SK-N-MC (cell line): Measurements from ENCODE around the gene OTUD5.
"Not testable (repeated sequence)": the region's sequence is repeated elsewhere in the genome, so short reads cannot be mapped to it uniquely, and the experiment has no call there.

Experiments
- DNase-seq: peaks from one replicate; pipeline ENCODE4 v3.0.0-alpha.2; 2011; ENCODE audit warnings: low read depth, low spot score
- H3K27ac ChIP-seq: fragments of 200-600 bp; sonication (generic); 2 replicates; pipeline ENCODE4 v1.5.1; 2016; ENCODE audit warnings: mixed run types
- H3K36me3 ChIP-seq: fragments of 200-600 bp; sonication (generic); 2 replicates; pipeline ENCODE4 v1.6.1; 2017; ENCODE audit warnings: antibody characterized with exemption, low read length, mixed read lengths; ENCODE audit not compliant: insufficient read depth
- H3K4me3 ChIP-seq: fragments of 200-600 bp; sonication (generic); 2 replicates; pipeline ENCODE4 v1.5.1; 2016
- H3K9ac ChIP-seq: fragments of 200-600 bp; sonication (generic); 2 replicates; pipeline ENCODE4 v1.8.0; 2017; ENCODE audit warnings: mixed run types, mixed read lengths; ENCODE audit not compliant: insufficient read length
- H3K9me3 ChIP-seq: fragments of 200-600 bp; sonication (generic); 2 replicates; pipeline ENCODE4 v1.6.1; 2017; ENCODE audit warnings: low read depth, mild to moderate bottlenecking, antibody characterized with exemption, low read length, moderate library complexity, mixed read lengths
- EZH2 ChIP-seq: fragments of 200-600 bp; sonication (generic); IDR thresholded peaks from one replicate; pipeline ENCODE4 v1.6.1; 2017; ENCODE audit warnings: antibody characterized with exemption
- FOXP2 ChIP-seq: optimal IDR thresholded peaks from 2 replicates; pipeline ENCODE3; 2011; ENCODE audit warnings: mild to moderate bottlenecking, moderate library complexity; ENCODE audit not compliant: insufficient read depth; ENCODE audit errors: extremely low read length, control extremely low read depth
- POLR2AphosphoS5 ChIP-seq: IDR thresholded peaks from 2 replicates; pipeline ENCODE4 v1.6.1; 2012; ENCODE audit warnings: mild to moderate bottlenecking, low read depth, low read length, borderline replicate concordance

Gene OTUD5

GRCh38 chrX:48997455-48997854, 40.0 kb upstream of the OTUD5 start:
- DNase-seq = no peak
- TF ChIP-seq FOXP2 = no peak
- Histone ChIP-seq H3K27ac (no peak overlapping the region), H3K9ac (no peak overlapping the region), H3K4me3 (no peak overlapping the region), H3K36me3 (no peaks in the 10 kb centered on the region; the same call in 1 of the 2 replicates), H3K9me3 (no peaks in the 10 kb centered on the region)

GRCh38 chrX:48996969-48997368, 39.6 kb upstream of the OTUD5 start:
- no peak overlapping the region for H3K4me3 ChIP-seq
- no peak overlapping the region for H3K9ac ChIP-seq
- no peak overlapping the region for H3K27ac ChIP-seq
- TF ChIP-seq FOXP2 (no peak), EZH2 (no peak), POLR2AphosphoS5 (no peak)
- H3K9me3 ChIP-seq = no peaks in the 10 kb centered on the region
- no peaks in the 10 kb centered on the region; the same call in 1 of the 2 replicates for H3K36me3 ChIP-seq
- no peak for DNase-seq

GRCh38 chrX:48992341-48992740, 34.9 kb upstream of the OTUD5 start:
- Histone ChIP-seq H3K9ac (no peak overlapping the region), H3K9me3 (no peaks in the 10 kb centered on the region), H3K4me3 (no peak overlapping the region), H3K27ac (no peak overlapping the region), H3K36me3 (no peaks in the 10 kb centered on the region; the same call in 1 of the 2 replicates)
- DNase-seq = no peak
- no peak for TF ChIP-seq POLR2AphosphoS5
- no peak for TF ChIP-seq EZH2
- TF ChIP-seq FOXP2 = no peak

GRCh38 chrX:48989483-48989882, 32.1 kb upstream of the OTUD5 start:
- H3K27ac ChIP-seq = no peak overlapping the region
- H3K4me3 ChIP-seq = no peak overlapping the region
- no peaks in the 10 kb centered on the region; the same call in 1 of the 2 replicates for H3K36me3 ChIP-seq
- no peaks in the 10 kb centered on the region for H3K9me3 ChIP-seq
- H3K9ac ChIP-seq = no peak overlapping the region
- no peak for TF ChIP-seq EZH2
- TF ChIP-seq POLR2AphosphoS5 = no peak
- TF ChIP-seq FOXP2 = no peak
- no peak for DNase-seq

- TF ChIP-seq POLR2AphosphoS5 (no peak), FOXP2 (no peak), EZH2 (no peak)
- peaks cover 15% of the 10 kb centered on the region; the same call in 1 of the 2 replicates for H3K36me3 ChIP-seq
- no peak overlapping the region for H3K4me3 ChIP-seq
Observed at GRCh38 chrX:48983896-48984295, 26.5 kb upstream of the OTUD5 start.

GRCh38 chrX:48983081-48983480, 25.7 kb upstream of the OTUD5 start:
- H3K27ac ChIP-seq = no peak overlapping the region
- no peak for TF ChIP-seq EZH2
- TF ChIP-seq POLR2AphosphoS5 = no peak
- no peak for TF ChIP-seq FOXP2
- no peak overlapping the region for H3K9ac ChIP-seq
- no peak for DNase-seq
- H3K36me3 ChIP-seq = peaks cover 15% of the 10 kb centered on the region; the same call in 1 of the 2 replicates
- H3K9me3 ChIP-seq = no peaks in the 10 kb centered on the region
- H3K4me3 ChIP-seq = no peak overlapping the region

More at GRCh38 chrX:48983896-48984295, 26.5 kb upstream of the OTUD5 start:
- H3K27ac ChIP-seq = no peak overlapping the region
- no peak overlapping the region for H3K9ac ChIP-seq
- H3K9me3 ChIP-seq = no peaks in the 10 kb centered on the region
- DNase-seq = no peak

- Histone ChIP-seq H3K36me3 (peaks cover 15% of the 10 kb centered on the region; the same call in 1 of the 2 replicates), H3K27ac (no peak overlapping the region), H3K4me3 (no peak overlapping the region), H3K9me3 (no peaks in the 10 kb centered on the region), H3K9ac (no peak overlapping the region)
- TF ChIP-seq EZH2 (no peak), FOXP2 (no peak), POLR2AphosphoS5 (no peak)
- no peak for DNase-seq
Observed at GRCh38 chrX:48981178-48981577, 23.8 kb upstream of the OTUD5 start.

GRCh38 chrX:48980341-48980740, 22.9 kb upstream of the OTUD5 start:
- H3K9ac ChIP-seq, DNase-seq, H3K27ac ChIP-seq, H3K9me3 ChIP-seq, H3K4me3 ChIP-seq: not testable (repeated sequence)
- peaks cover 15% of the 10 kb centered on the region; the same call in 1 of the 2 replicates for H3K36me3 ChIP-seq

- no peak for TF ChIP-seq POLR2AphosphoS5
- TF ChIP-seq EZH2 = no peak
- TF ChIP-seq FOXP2 = no peak
- Histone ChIP-seq H3K9ac (no peak overlapping the region), H3K36me3 (peaks cover 7% of the 10 kb centered on the region; the same call in 1 of the 2 replicates), H3K27ac (no peak overlapping the region), H3K9me3 (no peaks in the 10 kb centered on the region), H3K4me3 (no peak overlapping the region)
- no peak for DNase-seq
Observed at GRCh38 chrX:48978226-48978625, 20.8 kb upstream of the OTUD5 start.
